ELF-1 (cell line): Measurements from ENCODE around the gene KIR3DL3.
"Not testable (repeated sequence)": the region's sequence is repeated elsewhere in the genome, so short reads cannot be mapped to it uniquely, and the experiment has no call there.

Experiments
- DNase-seq: peaks from one replicate; pipeline ENCODE4 v3.0.0-alpha.2; 2016; ENCODE audit warnings: low read depth, low spot score

KIR3DL3 gene

GRCh38 chr19:54778896-54779295 is 54.7 kb downstream of the KIR3DL3 start:
- DNase-seq: not testable (repeated sequence)

GRCh38 chr19:54782916-54783315 is 58.7 kb downstream of the KIR3DL3 start:
- not testable (repeated sequence) for DNase-seq
